Measurements from ENCODE around the gene COL3A1. TPM values are rescaled to one million over a fixed set of nuclear protein-coding genes. Genes with fewer than 3 reads are reported as not detected.

COL3A1 gene
- total and polyA plus RNA-seq, 2 of the 8 experiments (the other 6 are each of a cell fraction or from before 2014, with no cell fraction given): 0.07 to 0.11 TPM

DNA sequence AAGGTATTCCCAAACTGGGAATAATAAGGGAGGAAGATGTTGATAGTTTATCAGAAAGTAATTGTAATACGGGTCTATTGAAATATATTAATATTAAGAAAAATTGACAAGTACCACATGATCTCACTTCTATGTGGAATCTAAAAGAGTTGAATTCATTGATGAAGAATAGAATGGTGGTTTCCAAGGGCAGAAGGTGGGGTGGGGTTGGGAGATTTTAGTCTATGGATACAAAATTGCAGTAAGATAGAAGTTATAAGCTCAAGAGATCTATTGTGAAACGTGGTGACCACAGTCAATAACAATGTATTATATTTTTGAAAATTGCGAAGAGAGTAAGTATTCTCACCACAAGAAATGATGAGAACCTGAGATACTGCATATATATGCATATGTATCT, 38.9 kb downstream of the COL3A1 start:
- 93% methylated on average over 3 of the region's 3 CpGs; no CpG with 5 or more reads in 1 of the 2 experiments for whole genome bisulfite sequencing, 2 experiments (ENCODE audit: extremely low coverage in 1 of 2, insufficient coverage in 1 of 2, insufficient read length in 1 of 2, insufficient replicate concordance in 2 of 2, low coverage in 1 of 2, low lambda C conversion rate in 2 of 2, missing lambda C conversion rate in 1 of 2)
- no peak for TF ChIP-seq PHF8 (conservative IDR thresholded peaks at IDR 0.05; ENCODE audit: low read depth, low read length)
- TF ChIP-seq SAP30 (IDR thresholded peaks at IDR 0.05; ENCODE audit: insufficient read depth, insufficient replicate concordance, low read length): no peak

More for the DNA sequence above, 38.9 kb downstream of the COL3A1 start:
- Histone ChIP-seq H2AK5ac (ENCODE audit: low read depth, low read length) (no peak overlapping the region), H3K27ac (ENCODE audit: low read depth, low read length) (no peak overlapping the region), H2AFZ (ENCODE audit: low read length) (no peak overlapping the region), H4K8ac (ENCODE audit: extremely low read depth, insufficient read depth, low read length) (no peak overlapping the region), H2BK12ac (ENCODE audit: low read depth, low read length) (no peak overlapping the region), H3K4ac (replicated peaks; ENCODE audit: insufficient read length, low read depth, low read length) (no peak overlapping the region), H2BK5ac (ENCODE audit: low read depth, low read length) (no peak overlapping the region), H3K14ac (ENCODE audit: insufficient read length) (no peak overlapping the region), H3K79me1 (ENCODE audit: low read depth, low read length) (no peaks in the 10 kb centered on the region), H2BK15ac (ENCODE audit: low read length) (no peak overlapping the region), H4K91ac (replicated peaks; ENCODE audit: insufficient read length, low read length) (no peak overlapping the region), H3K9me3 (ENCODE audit: insufficient read depth in 2 of 2, low read depth in 1 of 2, low read length in 1 of 2) (no peaks in the 10 kb centered on the region), H3K23me2 (ENCODE audit: low read depth, low read length) (no peaks in the 10 kb centered on the region), H3K4me2 (ENCODE audit: insufficient read depth in 1 of 2, low read depth in 2 of 2, low read length in 2 of 2) (no peak overlapping the region), H3K56ac (replicated peaks; ENCODE audit: insufficient read length, low read depth, low read length) (no peak overlapping the region), H4K20me1 (replicated peaks in 1 of 2; ENCODE audit: control insufficient read depth in 1 of 2, insufficient read depth in 2 of 2, low read length in 2 of 2) (no peaks in the 10 kb centered on the region), H3K4me1 (replicated peaks in 1 of 4; ENCODE audit: control insufficient read depth in 3 of 4, insufficient read depth in 4 of 4, low read length in 3 of 4) (peaks cover 0 to 7% (median 0%) of the 10 kb centered on the region in 4 experiments; a peak in 2 of 7 replicates), H3K36me3 (ENCODE audit: control insufficient read depth in 2 of 4, insufficient read depth in 4 of 4, low read length in 3 of 4) (no peaks in the 10 kb centered on the region), H3K9ac (replicated peaks in 1 of 4; ENCODE audit: extremely low read depth in 1 of 4, low read depth in 3 of 4, low read length in 3 of 4) (no peak overlapping the region), H2BK120ac (replicated peaks; ENCODE audit: low read depth, low read length) (no peak overlapping the region), H3K27me3 (replicated peaks in 1 of 4; ENCODE audit: control insufficient read depth in 3 of 4, extremely low read depth in 1 of 4, insufficient read depth in 3 of 4, low read length in 3 of 4) (no peaks in the 10 kb centered on the region), H3K18ac (ENCODE audit: extremely low read depth, low read length) (no peak overlapping the region), H3K4me3 (ENCODE audit: extremely low read depth in 1 of 4, insufficient read depth in 2 of 4, low read depth in 3 of 4, low read length in 4 of 4) (no peak overlapping the region), H3K23ac (ENCODE audit: insufficient read length) (no peak overlapping the region), H4K5ac (ENCODE audit: insufficient read length, low read depth, low read length) (no peak overlapping the region), H2BK20ac (ENCODE audit: low read length) (no peak overlapping the region), H3K79me2 (ENCODE audit: control insufficient read depth in 1 of 2, insufficient read depth in 2 of 2, low read length in 2 of 2) (no peaks in the 10 kb centered on the region)
- no peak for DNase-seq (ENCODE audit: low read depth in 1 of 2, low spot score in 2 of 2)
- FAIRE-seq: no peak
- ChIA-PET CTCF (ENCODE audit: partially characterized antibody) (interaction anchor here (0.6 to 1.6 kb wide), 4 partner anchors 9 to 29 kb away, joined by 3 to 6 read pairs (median 5); no protein-coding TSS in a partner anchor), POLR2A (ENCODE audit: partially characterized antibody) (no interaction called here)

Measured in H1 (cell line).